K562 (cell line): ENCODE data around the gene BTBD2. TPM values are rescaled to one million over a fixed set of nuclear protein-coding genes. Genes with fewer than 3 reads are reported as not detected.

ENCODE experiments used
- CHD1 ChIP-seq: fragments of 200-600 bp; sonication (generic); IDR thresholded peaks from one replicate; pipeline ENCODE4 v1.6.1; 2012; ENCODE audit warnings: mild to moderate bottlenecking, moderate library complexity, low read length, inconsistent platforms
- CREBBP ChIP-seq: IDR thresholded peaks from one replicate; pipeline ENCODE4 v1.6.1; 2012; ENCODE audit warnings: low read depth, mild to moderate bottlenecking, control low read depth, inconsistent platforms, low read length
- EGR1 ChIP-seq: fragments of 450-650 bp; conservative IDR thresholded peaks from 2 replicates; pipeline ENCODE4 v1.6.1; 2017; ENCODE audit warnings: mild to moderate bottlenecking
- ETV1 ChIP-seq: fragments of 450-650 bp; conservative IDR thresholded peaks from 2 replicates; pipeline ENCODE4 v1.6.1; 2016; ENCODE audit warnings: missing genetic modification characterization, control low read depth, low read depth, missing compliant biosample characterization
- FOXO4 ChIP-seq: fragments of 450-650 bp; formaldehyde crosslinking; IDR thresholded peaks from 2 replicates; pipeline ENCODE4 v1.4.0; 2020; ENCODE audit warnings: mild to moderate bottlenecking, moderate library complexity
- GTF2B ChIP-seq: IDR thresholded peaks from 2 replicates; pipeline ENCODE4 v1.6.1; 2011; ENCODE audit not compliant: insufficient read length; ENCODE audit errors: extremely low read depth
- NR2C1 ChIP-seq, 2 experiments: fragments of 450-650 bp; IDR thresholded peaks; 2 replicates each; pipeline ENCODE4 v1.6.1; 2017; ENCODE audit warnings: mild to moderate bottlenecking in 2 of 2, antibody characterized with exemption in 1 of 2, inconsistent platforms in 1 of 2, missing compliant biosample characterization in 1 of 2, missing genetic modification characterization in 1 of 2
- NUFIP1 ChIP-seq: fragments of 450-650 bp; IDR thresholded peaks from 2 replicates; pipeline ENCODE4 v1.6.1; 2018; ENCODE audit not compliant: partially characterized antibody
- PCBP1 ChIP-seq: fragments of 200-400 bp; formaldehyde crosslinking; IDR thresholded peaks from 2 replicates; pipeline ENCODE4 v1.6.1; 2018; ENCODE audit warnings: mild to moderate bottlenecking, low read depth, low read length; ENCODE audit not compliant: poor library complexity, severe bottlenecking
- PHB ChIP-seq: fragments of 250-450 bp; sonication (Bioruptor Pico); IDR thresholded peaks from 2 replicates; pipeline ENCODE4 v1.5.0; 2021
- PHB2 ChIP-seq: fragments of 450-650 bp; IDR thresholded peaks from 2 replicates; pipeline ENCODE4 v1.6.1; 2017; ENCODE audit warnings: low read depth
- SMAD4 ChIP-seq: fragments of 250-450 bp; sonication (Bioruptor Pico); conservative IDR thresholded peaks from 2 replicates; pipeline ENCODE4 v1.8.0; 2021; ENCODE audit warnings: inconsistent platforms, mild to moderate bottlenecking, moderate library complexity
- TCF15 ChIP-seq: fragments of 250-450 bp; sonication (Bioruptor Pico); IDR thresholded peaks from 2 replicates; pipeline ENCODE4 v1.8.0; 2022; ENCODE audit warnings: moderate library complexity, mild to moderate bottlenecking, inconsistent platforms
- XRCC3 ChIP-seq: fragments of 450-650 bp; IDR thresholded peaks from 2 replicates; pipeline ENCODE4 v1.6.1; 2017; ENCODE audit warnings: mild to moderate bottlenecking, moderate library complexity
- ZFX ChIP-seq: sonication (generic); formaldehyde crosslinking; IDR thresholded peaks from 2 replicates; pipeline ENCODE4 v1.8.0; 2022; ENCODE audit warnings: mild to moderate bottlenecking, missing genetic modification reagents, moderate library complexity
- ZNF175 ChIP-seq: fragments of 200-800 bp; sonication (Bioruptor generic); IDR thresholded peaks from 2 replicates; pipeline ENCODE4 v1.6.1; 2016; ENCODE audit warnings: low read depth, mild to moderate bottlenecking, missing genetic modification characterization, missing compliant biosample characterization
- polyA plus RNA-seq, 8 experiments: library from polyadenylated mRNA; depleted of rRNA in 4 of 8; stranded (reverse) in 5 of 8; unstranded in 3 of 8; fragments of >200 nt; fragmentation: Nextera tagmentation in 2 of 8; fragmentation: Illumina TruSeq in 1 of 8; extraction: Ambion mirVana in 2 of 8; extraction: Trizol in 1 of 8; gene quantifications; 2 replicates each; pipeline versions ENCODE4 v1.2.1 to v1.2.3, GENCODE V29; 2011 to 2014; ENCODE audit warnings: inconsistent platforms in 1 of 8, missing spikeins in 1 of 8
- total RNA-seq, 7 experiments: library from RNA; depleted of rRNA in 6 of 7; stranded (reverse); fragments of >200 nt in 6 of 7; fragmentation: Illumina TruSeq in 2 of 7; extraction: Trizol in 2 of 7; gene quantifications; 2 replicates each; pipeline versions ENCODE4 v1.2.1 to v1.2.3, GENCODE V29; 2011 to 2021; ENCODE audit warnings: low replicate concordance in 1 of 7
- TF ChIP-seq, protein P1 (sequence below): sonication (generic); formaldehyde crosslinking; IDR thresholded peaks from 2 replicates; pipeline ENCODE4 v1.8.0; 2022; ENCODE audit warnings: mild to moderate bottlenecking, missing genetic modification reagents

Gene BTBD2
- total and polyA plus RNA-seq, 9 of the 15 experiments (the other 6 are each of a cell fraction or from before 2014, with no cell fraction given) = 0.10 to 15.6 (median 6.9) TPM

- TF ChIP-seq NR2C1 (IDR thresholded peaks at IDR 0.05) (no peak), NR2C1 (tag; IDR thresholded peaks at IDR 0.05) (no peak), ZFX (CRISPR knock-in tag) (no peak; the same call in 1 of the 2 replicates), PHB2 (no peak), CREBBP (no peak), ZNF175 (CRISPR knock-in tag) (peak; percentile 86), SMAD4 (CRISPR knock-in tag) (peak; percentile 20), PCBP1 (peak; percentile 63), XRCC3 (no peak), GTF2B (peak; percentile 68), NUFIP1 (peak; percentile 66), EGR1 (no peak), CHD1 (no peak), PHB (CRISPR knock-in tag) (no peak), FOXO4 (CRISPR knock-in tag) (no peak), ETV1 (tag) (peak; percentile 94), TCF15 (CRISPR knock-in tag) (no peak)
- TF ChIP-seq, protein P1, sequence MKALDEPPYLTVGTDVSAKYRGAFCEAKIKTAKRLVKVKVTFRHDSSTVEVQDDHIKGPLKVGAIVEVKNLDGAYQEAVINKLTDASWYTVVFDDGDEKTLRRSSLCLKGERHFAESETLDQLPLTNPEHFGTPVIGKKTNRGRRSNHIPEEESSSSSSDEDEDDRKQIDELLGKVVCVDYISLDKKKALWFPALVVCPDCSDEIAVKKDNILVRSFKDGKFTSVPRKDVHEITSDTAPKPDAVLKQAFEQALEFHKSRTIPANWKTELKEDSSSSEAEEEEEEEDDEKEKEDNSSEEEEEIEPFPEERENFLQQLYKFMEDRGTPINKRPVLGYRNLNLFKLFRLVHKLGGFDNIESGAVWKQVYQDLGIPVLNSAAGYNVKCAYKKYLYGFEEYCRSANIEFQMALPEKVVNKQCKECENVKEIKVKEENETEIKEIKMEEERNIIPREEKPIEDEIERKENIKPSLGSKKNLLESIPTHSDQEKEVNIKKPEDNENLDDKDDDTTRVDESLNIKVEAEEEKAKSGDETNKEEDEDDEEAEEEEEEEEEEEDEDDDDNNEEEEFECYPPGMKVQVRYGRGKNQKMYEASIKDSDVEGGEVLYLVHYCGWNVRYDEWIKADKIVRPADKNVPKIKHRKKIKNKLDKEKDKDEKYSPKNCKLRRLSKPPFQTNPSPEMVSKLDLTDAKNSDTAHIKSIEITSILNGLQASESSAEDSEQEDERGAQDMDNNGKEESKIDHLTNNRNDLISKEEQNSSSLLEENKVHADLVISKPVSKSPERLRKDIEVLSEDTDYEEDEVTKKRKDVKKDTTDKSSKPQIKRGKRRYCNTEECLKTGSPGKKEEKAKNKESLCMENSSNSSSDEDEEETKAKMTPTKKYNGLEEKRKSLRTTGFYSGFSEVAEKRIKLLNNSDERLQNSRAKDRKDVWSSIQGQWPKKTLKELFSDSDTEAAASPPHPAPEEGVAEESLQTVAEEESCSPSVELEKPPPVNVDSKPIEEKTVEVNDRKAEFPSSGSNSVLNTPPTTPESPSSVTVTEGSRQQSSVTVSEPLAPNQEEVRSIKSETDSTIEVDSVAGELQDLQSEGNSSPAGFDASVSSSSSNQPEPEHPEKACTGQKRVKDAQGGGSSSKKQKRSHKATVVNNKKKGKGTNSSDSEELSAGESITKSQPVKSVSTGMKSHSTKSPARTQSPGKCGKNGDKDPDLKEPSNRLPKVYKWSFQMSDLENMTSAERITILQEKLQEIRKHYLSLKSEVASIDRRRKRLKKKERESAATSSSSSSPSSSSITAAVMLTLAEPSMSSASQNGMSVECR (CRISPR knock-in tag) = no peak; the same call in 1 of the 2 replicates
Measured at GRCh38 chr19:2055931-2056836, 40.7 kb upstream of the BTBD2 start (continued).
